ENCODE data around the gene ADAMTSL2.

ADAMTSL2 gene

DNA sequence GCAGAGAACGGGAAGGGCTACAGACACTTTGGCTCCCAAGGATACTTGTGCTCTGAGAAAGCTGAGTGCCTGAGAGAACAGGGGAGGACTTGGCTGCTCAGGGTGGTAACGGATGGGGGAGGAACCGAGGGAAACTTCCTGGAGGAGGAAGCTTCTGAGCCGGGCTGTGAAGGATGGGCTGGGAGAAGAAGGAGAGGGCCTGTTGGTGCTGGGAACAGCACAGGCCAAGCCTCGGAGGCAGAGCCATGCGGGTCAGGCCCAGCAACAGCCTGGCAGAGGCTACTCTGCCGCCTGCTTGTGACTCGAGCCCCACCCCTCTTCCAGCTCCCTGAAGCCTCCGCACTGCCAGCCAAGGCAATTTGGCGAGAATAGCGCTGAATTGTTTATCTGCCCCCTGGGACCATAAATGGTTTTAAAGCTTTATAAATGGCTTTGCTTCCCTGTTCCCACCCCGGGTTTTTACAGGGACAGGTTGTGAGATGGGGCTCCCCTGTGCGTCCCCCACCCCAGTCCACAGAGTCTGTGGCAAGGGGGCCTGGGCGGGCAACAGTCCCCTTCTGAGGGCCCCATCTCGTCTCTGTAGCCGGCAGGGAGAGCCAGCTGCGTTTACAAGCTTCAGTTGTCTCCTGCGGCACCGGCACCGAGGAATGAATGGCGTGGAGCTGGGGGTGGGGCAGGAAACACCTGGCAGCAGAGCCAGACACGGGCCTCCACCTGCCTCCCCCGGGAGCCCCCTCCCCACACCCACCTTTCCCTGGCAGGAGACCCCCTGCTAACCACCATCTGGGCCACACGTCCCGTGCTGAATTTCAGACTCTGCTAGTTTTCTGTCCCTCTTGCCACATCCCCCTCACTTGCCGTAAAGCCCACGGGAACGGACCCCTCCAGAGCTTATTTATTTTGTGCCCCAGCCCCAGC lies 50.3 kb downstream of the ADAMTSL2 start:
- no peak for TF ChIP-seq CTCF (conservative IDR thresholded peaks at IDR 0.05; ENCODE audit: low read depth, low read length)
- no peak for DNase-seq (ENCODE audit: low read depth)
- no peak overlapping the region for H3K4me3 ChIP-seq (ENCODE audit: low read depth, low read length)

- DNase-seq (ENCODE audit: low read depth) = no peak
- no peak overlapping the region for H3K4me3 ChIP-seq (ENCODE audit: low read depth, low read length)
- no peak for TF ChIP-seq CTCF (conservative IDR thresholded peaks at IDR 0.05; ENCODE audit: low read depth, low read length)
Measured at GRCh38 chr9:133585481-133586351, 51.2 kb downstream of the ADAMTSL2 start.

- TF ChIP-seq CTCF (conservative IDR thresholded peaks at IDR 0.05; ENCODE audit: low read depth, low read length) = no peak
- H3K4me3 ChIP-seq (ENCODE audit: low read depth, low read length) = no peak overlapping the region
- no peak for DNase-seq (ENCODE audit: low read depth)
Measured at GRCh38 chr9:133587051-133587450, 52.5 kb downstream of the ADAMTSL2 start.

- no peak for DNase-seq (ENCODE audit: low read depth)
- no peak overlapping the region for H3K4me3 ChIP-seq (ENCODE audit: low read depth, low read length)
- TF ChIP-seq CTCF (conservative IDR thresholded peaks at IDR 0.05; ENCODE audit: low read depth, low read length) = no peak
Measured at GRCh38 chr9:133587466-133587865, 53.0 kb downstream of the ADAMTSL2 start.

DNA sequence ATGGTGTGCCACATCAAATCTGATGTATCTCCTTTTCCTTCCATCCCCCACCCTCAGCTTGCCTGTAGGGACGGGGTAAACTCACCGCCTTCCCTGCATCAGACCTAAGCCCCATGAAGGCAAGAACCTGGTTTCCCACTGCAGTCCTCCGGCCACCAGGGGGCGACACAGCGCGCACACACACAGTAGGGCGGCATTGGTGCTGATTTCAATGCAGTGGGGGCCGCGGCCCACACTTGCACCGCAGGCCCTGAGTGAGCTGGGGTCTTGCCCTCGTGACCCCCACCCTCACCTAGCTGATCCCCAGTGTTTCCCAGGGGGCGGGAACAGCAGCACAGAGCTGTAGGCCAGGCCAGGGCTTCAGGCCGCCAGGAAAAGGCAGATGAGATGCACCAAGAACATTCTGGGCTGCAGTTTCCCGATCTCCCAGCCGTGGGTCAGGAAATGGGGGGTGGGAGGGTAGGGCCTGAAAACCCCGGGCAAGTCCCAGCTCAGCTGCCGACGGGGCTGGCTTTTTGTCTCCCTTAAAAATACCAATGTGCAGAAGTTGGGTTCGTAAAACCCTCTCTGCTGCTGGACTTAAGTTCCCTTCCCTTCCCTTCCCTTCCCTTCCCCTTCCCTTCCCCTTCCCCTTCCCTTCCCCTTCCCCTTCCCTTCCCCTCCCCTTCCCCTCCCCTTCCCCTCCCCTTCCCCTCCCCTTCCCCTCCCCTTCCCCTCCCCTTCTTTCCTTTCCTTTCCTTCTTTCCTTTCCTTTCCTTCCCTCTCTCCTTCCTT lies 55.1 kb downstream of the ADAMTSL2 start:
- peak; percentile 58 for TF ChIP-seq CTCF (conservative IDR thresholded peaks at IDR 0.05; ENCODE audit: low read depth, low read length)
- no peak for DNase-seq (ENCODE audit: low read depth)
- no peak overlapping the region for H3K4me3 ChIP-seq (ENCODE audit: low read depth, low read length)

DNA sequence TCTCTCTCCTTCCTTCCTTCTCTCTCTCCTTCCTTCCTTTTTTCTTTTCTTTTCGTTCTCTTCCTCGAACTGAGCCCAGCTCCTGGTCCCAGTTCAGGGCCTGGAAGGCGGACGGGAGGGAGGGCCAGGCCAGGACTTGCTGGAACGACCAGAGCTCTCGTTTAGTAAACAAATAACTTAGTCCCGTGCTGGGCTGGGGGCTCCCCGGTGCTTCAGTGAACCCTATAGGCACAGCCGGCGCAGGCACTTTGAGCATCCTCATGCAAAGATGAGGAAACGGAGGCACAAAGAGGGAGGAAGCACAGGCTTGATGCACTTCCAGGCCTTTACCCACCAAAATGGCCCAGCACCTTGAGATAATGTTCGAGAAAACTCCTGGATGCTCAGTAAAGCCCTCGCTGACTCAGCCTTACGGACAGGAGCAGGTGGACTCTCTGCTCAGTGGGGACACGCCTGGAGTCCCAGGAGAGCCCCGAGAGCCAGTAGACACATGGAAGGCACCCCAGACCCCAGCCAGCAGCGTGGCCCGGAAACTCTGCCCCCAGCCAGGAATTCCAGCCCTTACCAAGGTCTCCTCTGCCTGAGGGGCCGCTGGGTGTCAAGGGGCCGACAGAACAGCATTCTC lies 55.8 kb downstream of the ADAMTSL2 start:
- no peak for DNase-seq (ENCODE audit: low read depth)
- H3K4me3 ChIP-seq (ENCODE audit: low read depth, low read length) = no peak overlapping the region
- no peak for TF ChIP-seq CTCF (conservative IDR thresholded peaks at IDR 0.05; ENCODE audit: low read depth, low read length)

Data from choroid plexus epithelial cell (primary cell).